ENCODE results near the gene LYST.

The LYST gene

GRCh38 chr1:235892202-235892601 is 25.5 kb upstream of the LYST start:
- Histone ChIP-seq H3K27me3 (no peaks in the 10 kb centered on the region), H3K4me3 (ENCODE audit: low read depth in 1 of 2, low read length in 1 of 2) (peak overlapping the region; percentile 15 to 47), H3K4me1 (ENCODE audit: control insufficient read depth in 1 of 2, insufficient read depth in 1 of 2, low read depth in 1 of 2, low read length in 1 of 2) (peaks cover 28 to 46% of the 10 kb centered on the region in 2 experiments), H3K36me3 (no peaks in the 10 kb centered on the region), H3K9me3 (no peaks in the 10 kb centered on the region), H3K27ac (peak overlapping the region; percentile 95)
- TF ChIP-seq CTCF (IDR thresholded peaks at IDR 0.05), result no peak

- Histone ChIP-seq H3K9me3 (no peaks in the 10 kb centered on the region), H3K27ac (no peak overlapping the region), H3K4me3 (ENCODE audit: low read depth in 1 of 2, low read length in 1 of 2) (no peak overlapping the region), H3K36me3 (no peaks in the 10 kb centered on the region), H3K4me1 (ENCODE audit: control insufficient read depth in 1 of 2, insufficient read depth in 1 of 2, low read depth in 1 of 2, low read length in 1 of 2) (peaks cover 18 to 21% of the 10 kb centered on the region in 2 experiments), H3K27me3 (no peaks in the 10 kb centered on the region)
- no peak for TF ChIP-seq CTCF (IDR thresholded peaks at IDR 0.05)
Observed at GRCh38 chr1:235888119-235888643, 21.5 kb upstream of the LYST start.

GRCh38 chr1:235887676-235888075 is 21.0 kb upstream of the LYST start:
- H3K9me3 ChIP-seq, result no peaks in the 10 kb centered on the region
- no peak overlapping the region for H3K4me3 ChIP-seq (ENCODE audit: low read depth in 1 of 2, low read length in 1 of 2)
- TF ChIP-seq CTCF (IDR thresholded peaks at IDR 0.05), result no peak
- H3K4me1 ChIP-seq (ENCODE audit: control insufficient read depth in 1 of 2, insufficient read depth in 1 of 2, low read depth in 1 of 2, low read length in 1 of 2), result peaks cover 13 to 19% of the 10 kb centered on the region in 2 experiments
- no peaks in the 10 kb centered on the region for H3K27me3 ChIP-seq
- H3K36me3 ChIP-seq, result no peaks in the 10 kb centered on the region
- peak overlapping the region; percentile 10 for H3K27ac ChIP-seq

- H3K9me3 ChIP-seq, result no peaks in the 10 kb centered on the region
- TF ChIP-seq CTCF (IDR thresholded peaks at IDR 0.05), result no peak
- peaks cover 10 to 23% of the 10 kb centered on the region in 2 experiments for H3K4me1 ChIP-seq (ENCODE audit: control insufficient read depth in 1 of 2, insufficient read depth in 1 of 2, low read depth in 1 of 2, low read length in 1 of 2)
- no peak overlapping the region for H3K4me3 ChIP-seq (ENCODE audit: low read depth in 1 of 2, low read length in 1 of 2)
- no peaks in the 10 kb centered on the region for H3K27me3 ChIP-seq
- no peak overlapping the region for H3K27ac ChIP-seq
- H3K36me3 ChIP-seq, result no peaks in the 10 kb centered on the region
Observed at GRCh38 chr1:235885655-235886262, 19.1 kb upstream of the LYST start.

GRCh38 chr1:235883261-235883927 is 16.7 kb upstream of the LYST start:
- no peaks in the 10 kb centered on the region for H3K9me3 ChIP-seq
- H3K4me1 ChIP-seq (ENCODE audit: control insufficient read depth in 1 of 2, insufficient read depth in 1 of 2, low read depth in 1 of 2, low read length in 1 of 2), result peaks cover 32 to 46% of the 10 kb centered on the region in 2 experiments
- H3K27me3 ChIP-seq, result no peaks in the 10 kb centered on the region
- no peak for TF ChIP-seq CTCF (IDR thresholded peaks at IDR 0.05)
- H3K36me3 ChIP-seq, result no peaks in the 10 kb centered on the region
- no peak overlapping the region for H3K4me3 ChIP-seq (ENCODE audit: low read depth in 1 of 2, low read length in 1 of 2)
- no peak overlapping the region for H3K27ac ChIP-seq

Measured in neutrophil (primary cell).